HuH-7.5 (cell line): ENCODE data around the gene MAGI2.

Experiments used
- DNase-seq: peaks from one replicate; pipeline ENCODE4 v3.0.0; 2011; ENCODE audit warnings: low spot score

Gene MAGI2

DNA sequence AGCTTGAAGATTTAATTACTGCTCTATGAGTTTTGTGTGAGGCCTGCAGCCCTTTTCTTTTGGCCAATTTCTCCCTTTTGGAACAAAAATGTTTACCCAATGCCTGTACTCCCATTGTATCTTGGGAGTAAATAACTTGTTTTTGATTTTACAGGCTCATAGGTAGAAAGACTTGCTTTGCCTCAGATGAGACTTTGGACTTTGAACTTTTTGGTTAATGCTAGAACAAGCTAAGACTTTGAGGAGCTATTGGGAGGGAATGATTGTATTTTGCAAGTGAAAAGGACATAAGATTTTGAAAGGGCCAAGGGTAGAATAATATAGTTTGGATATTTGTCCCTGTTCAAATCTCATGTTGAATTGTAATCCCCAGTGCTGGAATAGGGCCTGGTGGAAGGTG is 152.0 kb downstream of the MAGI2 start:
- no peak for DNase-seq

DNA sequence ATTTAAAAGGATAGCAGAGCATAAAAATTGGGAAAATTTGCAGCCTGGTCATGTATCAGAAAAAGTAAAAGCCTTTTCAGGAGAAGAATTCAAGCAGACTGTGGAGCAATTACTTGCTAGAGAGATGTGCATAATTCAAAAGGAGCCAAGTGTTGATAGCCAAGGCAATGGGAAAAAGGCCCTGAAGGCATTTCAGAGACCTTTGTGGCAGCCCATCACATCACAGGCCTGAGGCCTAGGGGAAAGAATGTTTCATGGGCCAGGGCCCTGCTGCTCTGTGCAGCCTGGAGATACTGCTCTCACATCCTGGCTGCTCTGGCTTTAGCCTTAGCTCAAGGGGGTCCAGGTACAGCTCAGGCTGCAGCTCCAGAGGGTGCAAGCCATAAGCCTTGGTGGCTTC is 152.9 kb downstream of the MAGI2 start:
- DNase-seq, result no peak

DNA sequence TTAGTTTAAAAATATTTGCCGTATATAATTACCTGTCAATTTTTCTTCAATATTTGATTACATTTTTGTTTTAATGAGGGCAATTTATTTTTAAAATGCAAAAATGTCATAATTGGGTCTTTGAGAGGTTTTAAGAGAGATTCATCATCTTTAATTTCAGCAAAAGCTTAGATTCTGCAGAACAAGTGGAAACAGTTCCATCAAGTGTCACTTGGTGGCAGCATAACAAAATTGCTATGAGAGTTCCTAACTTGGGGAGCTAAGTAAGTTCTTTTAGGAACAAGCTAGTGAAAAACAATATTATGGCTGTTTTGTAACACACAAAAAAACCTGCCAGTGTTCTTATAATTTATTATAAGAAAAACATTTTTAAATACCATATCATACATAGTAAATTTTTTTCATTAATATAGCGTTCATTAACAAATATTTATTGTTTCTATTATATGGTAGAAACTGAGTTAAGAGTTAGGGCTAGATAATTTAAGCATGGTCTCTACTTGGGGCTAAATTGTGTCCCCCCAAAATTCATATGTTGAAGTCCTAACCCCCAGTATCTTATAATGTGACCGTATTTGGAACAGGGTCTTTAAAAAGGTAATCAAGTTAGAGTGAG is 155.2 kb downstream of the MAGI2 start:
- DNase-seq, result no peak

- no peak for DNase-seq
Measured at GRCh38 chr7:79296553-79297320, 156.7 kb downstream of the MAGI2 start.

DNA sequence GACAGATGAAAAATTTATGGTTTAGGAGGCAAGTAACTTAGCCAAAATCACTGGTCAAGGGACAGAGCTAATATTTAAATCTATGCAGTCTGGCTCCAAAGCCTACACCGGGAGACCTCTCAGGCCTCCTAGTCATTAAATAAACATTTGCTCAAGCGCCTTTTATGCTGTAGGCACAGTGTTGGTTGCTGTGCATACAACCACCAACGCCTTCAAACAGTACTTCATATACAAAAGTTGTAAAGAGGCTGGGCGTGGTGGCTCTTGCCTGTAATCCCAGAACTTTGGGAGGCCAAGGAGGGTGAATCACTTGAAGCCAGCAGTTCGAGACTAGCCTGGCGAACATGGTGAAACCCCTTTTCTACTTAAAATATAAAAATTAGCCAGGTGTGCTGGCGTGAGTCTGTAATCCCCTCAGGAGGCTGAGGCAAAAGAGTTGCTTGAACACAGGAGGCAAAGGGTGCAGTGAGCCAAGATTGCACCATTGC is 159.8 kb downstream of the MAGI2 start:
- no peak for DNase-seq

DNA sequence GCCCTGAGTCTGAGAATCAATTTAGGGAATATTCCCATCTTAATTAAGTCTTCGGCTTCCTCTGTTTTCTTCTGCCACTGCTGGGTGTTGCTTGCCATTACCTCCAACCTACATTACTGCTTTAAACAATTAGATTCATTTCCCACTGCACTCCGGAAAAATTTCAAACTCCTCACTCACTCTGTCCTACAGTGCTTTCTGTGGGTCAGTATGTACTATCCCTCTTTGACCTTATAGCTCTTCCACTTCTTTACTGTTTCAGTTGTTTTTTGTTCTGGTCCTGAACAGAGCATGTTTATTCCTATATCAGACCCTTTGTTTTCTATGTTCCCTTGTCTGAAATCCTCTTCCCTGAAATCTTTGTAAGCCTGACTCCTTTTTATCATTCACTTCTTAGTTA is 160.6 kb downstream of the MAGI2 start:
- DNase-seq, result no peak

GRCh38 chr7:79291498-79291865 is 162.0 kb downstream of the MAGI2 start:
- no peak for DNase-seq

GRCh38 chr7:79290841-79291497 is 162.5 kb downstream of the MAGI2 start:
- no peak for DNase-seq

GRCh38 chr7:79290398-79290797 is 163.1 kb downstream of the MAGI2 start:
- no peak for DNase-seq

DNA sequence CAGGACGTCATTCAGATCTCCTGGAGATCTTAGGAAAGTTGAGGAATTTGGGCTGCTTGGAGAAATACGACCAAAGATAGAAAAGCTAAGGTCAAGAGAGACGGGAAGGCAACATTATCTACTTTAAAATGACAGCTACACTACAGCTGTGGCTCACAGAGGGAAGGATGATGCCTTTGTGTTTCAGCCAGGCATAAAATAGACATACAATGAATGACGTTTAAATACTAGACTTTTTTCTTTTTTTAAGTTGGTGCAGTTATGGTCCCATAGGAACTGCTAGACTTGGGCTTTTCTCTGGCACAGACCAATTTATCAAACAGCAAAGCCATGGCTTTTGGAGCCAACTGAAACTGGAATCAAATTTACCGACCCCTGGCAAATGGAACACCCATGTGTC is 164.8 kb downstream of the MAGI2 start:
- no peak for DNase-seq

DNA sequence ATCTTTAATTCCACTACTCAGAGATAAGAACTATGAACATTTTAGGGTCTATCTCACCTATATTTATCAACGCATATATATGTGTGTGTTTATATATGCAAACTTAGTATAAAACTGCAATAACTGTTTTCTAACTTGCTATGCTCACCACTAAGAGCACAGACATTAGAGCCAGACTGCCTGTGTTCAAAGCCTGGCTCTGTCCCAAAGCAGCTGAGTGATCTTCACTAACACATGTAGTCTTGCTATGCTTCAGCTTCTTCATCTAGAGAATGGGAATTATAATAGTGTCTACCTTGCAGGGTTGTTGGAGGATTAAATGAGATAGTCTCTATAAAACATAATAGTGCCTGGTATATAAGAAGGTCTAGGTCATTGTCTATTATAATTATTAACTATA is 165.5 kb downstream of the MAGI2 start:
- no peak for DNase-seq

GRCh38 chr7:79286181-79286580 is 167.3 kb downstream of the MAGI2 start:
- no peak for DNase-seq

GRCh38 chr7:79285756-79286155 is 167.7 kb downstream of the MAGI2 start:
- no peak for DNase-seq

DNA sequence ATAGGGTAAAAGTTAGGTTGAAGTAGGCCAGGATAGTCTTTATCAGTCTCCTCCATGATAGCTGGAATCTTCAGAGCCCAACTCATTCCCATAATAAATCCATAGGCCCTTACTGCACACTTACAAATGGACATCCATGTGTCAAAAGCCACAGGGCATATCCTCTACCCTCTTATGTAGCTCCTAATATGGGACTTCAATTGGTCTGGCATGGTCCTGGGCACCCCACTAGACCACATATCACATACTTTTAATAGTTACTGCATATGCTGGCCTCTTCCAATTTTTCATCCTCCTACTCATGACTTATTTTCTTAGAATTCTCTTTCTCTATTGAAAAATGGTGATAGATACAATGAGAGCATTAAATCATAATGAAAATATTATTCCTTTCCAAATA is 169.3 kb downstream of the MAGI2 start:
- no peak for DNase-seq

DNA sequence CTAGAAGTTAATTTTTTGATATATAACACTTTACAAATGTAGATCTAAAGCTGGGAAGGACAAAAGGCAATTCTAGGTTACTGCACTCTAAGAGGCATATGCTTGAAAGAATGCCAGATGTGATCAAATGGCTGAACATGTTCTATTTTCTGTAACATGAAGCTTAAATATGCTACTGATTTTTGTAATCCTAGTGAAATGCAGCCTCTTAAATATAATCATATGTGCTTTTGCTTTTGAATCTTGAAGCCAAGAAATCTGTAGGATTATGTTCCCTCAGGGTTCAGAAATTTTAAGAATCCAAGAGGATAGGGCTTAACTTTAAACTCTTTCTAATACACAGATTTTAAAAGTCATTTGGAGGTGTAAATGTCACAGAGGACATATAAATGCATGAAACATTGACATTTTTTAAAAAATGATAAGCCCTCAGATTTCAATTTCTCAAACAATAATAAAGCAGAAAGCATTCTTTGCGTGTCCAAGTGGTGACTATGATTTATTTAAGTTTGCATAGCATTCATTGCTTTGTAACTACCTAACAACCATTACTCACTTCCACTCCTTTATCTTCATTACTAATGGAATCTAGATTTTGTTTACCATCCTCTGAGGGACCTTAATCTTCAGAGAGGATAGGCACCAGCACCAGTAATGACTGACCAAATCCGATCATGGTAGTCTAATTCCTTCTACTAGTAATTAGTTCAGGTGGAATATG is 170.4 kb downstream of the MAGI2 start:
- no peak for DNase-seq

- no peak for DNase-seq
Measured at GRCh38 chr7:79282070-79282694, 171.3 kb downstream of the MAGI2 start.

DNA sequence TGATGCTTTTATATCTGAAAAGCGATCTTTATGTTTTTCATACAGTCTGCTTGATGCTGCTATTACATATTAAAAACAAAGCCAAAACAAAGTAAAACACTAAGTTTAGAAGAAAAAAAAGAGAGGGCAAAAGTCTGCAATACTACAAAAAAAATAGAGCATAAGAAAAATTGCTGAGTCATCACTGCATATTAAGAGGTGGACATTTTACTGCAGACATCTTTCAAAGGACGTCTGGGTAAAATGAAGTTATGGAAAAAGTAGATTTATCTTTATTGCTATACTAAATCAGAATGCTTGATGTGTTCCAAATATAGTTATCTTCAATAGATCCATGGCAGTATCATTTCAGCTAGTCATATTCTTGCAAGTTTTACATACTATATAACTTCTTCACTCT is 172.0 kb downstream of the MAGI2 start:
- DNase-seq, result no peak

- DNase-seq, result no peak
Measured at GRCh38 chr7:79272938-79273337, 180.5 kb downstream of the MAGI2 start.

- DNase-seq, result no peak
Measured at GRCh38 chr7:79272066-79272669, 181.3 kb downstream of the MAGI2 start.

DNA sequence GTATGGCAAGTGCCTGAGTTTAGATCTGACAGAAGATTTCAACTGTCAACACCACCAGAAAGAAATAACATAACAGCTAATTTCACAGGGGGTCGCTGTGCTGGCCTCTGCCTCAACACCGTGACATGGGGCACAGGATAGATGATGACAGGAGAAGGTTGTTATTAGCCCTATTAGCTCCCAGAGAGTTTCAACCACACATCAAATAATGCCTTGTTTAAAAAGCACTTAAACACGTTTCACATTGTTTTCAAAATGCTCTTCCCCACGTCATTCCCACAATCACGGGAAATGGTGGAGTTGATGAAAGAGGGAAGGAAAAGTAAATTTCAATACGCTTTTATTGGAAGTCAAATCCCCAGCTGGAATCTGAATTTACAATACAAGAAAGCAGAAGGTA is 184.7 kb downstream of the MAGI2 start:
- no peak for DNase-seq

DNA sequence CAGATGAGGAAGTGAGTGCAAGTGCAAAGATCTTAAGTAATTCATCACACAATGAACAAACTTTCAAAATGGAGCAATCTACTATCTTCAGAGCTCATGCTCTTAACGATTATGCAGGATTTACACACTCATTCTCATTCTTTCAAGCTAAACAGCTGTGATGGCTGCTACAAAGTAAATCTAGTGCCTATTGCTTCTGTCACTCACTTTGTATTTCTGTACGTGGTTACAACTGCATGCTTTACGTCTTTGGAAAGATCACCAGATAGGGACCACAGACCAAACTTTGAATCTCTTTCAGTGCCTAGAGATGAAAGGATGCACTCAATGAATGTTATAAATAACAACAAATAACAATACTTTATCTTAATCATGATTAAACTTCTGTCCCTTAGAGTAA is 194.6 kb downstream of the MAGI2 start:
- no peak for DNase-seq

- DNase-seq, result no peak
Measured at GRCh38 chr7:79257959-79258358, 195.5 kb downstream of the MAGI2 start.
